K562 (cell line): Measurements from ENCODE around the gene HNRNPA2B1. TPM values are rescaled to one million over a fixed set of nuclear protein-coding genes. Genes with fewer than 3 reads are reported as not detected.

Experiments
- DLX4 ChIP-seq: fragments of 250-450 bp; sonication (Bioruptor Pico); IDR thresholded peaks from 2 replicates; pipeline ENCODE4 v1.6.1; 2021; ENCODE audit warnings: mild to moderate bottlenecking
- E2F3 ChIP-seq: fragments of 250-450 bp; sonication (Bioruptor Pico); IDR thresholded peaks from 2 replicates; pipeline ENCODE4 v1.4.0; 2020; ENCODE audit warnings: mild to moderate bottlenecking
- HDAC1 ChIP-seq, 2 experiments: fragments of 450-650 bp; IDR thresholded peaks; 2 replicates each; pipeline ENCODE4 v1.6.1; 2016 to 2017; ENCODE audit warnings: inconsistent platforms in 1 of 2, mild to moderate bottlenecking in 1 of 2, moderate library complexity in 1 of 2
- HNRNPH1 ChIP-seq: fragments of 200-400 bp; formaldehyde crosslinking; optimal IDR thresholded peaks from 2 replicates; pipeline ENCODE3; 2017; ENCODE audit warnings: low read depth, mild to moderate bottlenecking, low read length, moderate library complexity
- HNRNPK ChIP-seq: fragments of 200-400 bp; formaldehyde crosslinking; IDR thresholded peaks from one replicate; pipeline ENCODE4 v1.6.1; 2018; ENCODE audit warnings: mild to moderate bottlenecking, low read depth, low read length; ENCODE audit not compliant: poor library complexity, severe bottlenecking
- NFIX ChIP-seq: fragments of 250-450 bp; sonication (Bioruptor Pico); IDR thresholded peaks from 2 replicates; pipeline ENCODE4 v1.4.0; 2020; ENCODE audit warnings: low read depth, mild to moderate bottlenecking, moderate library complexity
- PHF8 ChIP-seq: fragments of 200-600 bp; sonication (generic); IDR thresholded peaks from 2 replicates; pipeline ENCODE4 v1.6.1; 2012; ENCODE audit warnings: mixed run types, mild to moderate bottlenecking, inconsistent platforms, low read length, moderate library complexity, borderline replicate concordance
- SMAD1 ChIP-seq: fragments of 150-350 bp; IDR thresholded peaks from 2 replicates; pipeline ENCODE4 v1.6.1; 2014; ENCODE audit warnings: low read length, low read depth; ENCODE audit not compliant: partially characterized antibody
- ZNF217 ChIP-seq: sonication (generic); formaldehyde crosslinking; IDR thresholded peaks from 2 replicates; pipeline ENCODE4 v1.8.0; 2022; ENCODE audit warnings: mild to moderate bottlenecking, missing genetic modification reagents
- ZNF311 ChIP-seq: fragments of 250-450 bp; sonication (Bioruptor Pico); IDR thresholded peaks from 2 replicates; pipeline ENCODE4 v1.4.0; 2020; ENCODE audit warnings: mild to moderate bottlenecking, moderate library complexity
- ZNF318 ChIP-seq, 2 experiments: fragments of 450-650 bp; IDR thresholded peaks; 2 replicates each; pipeline ENCODE4 v1.6.1; 2016; ENCODE audit warnings: mild to moderate bottlenecking in 2 of 2, borderline replicate concordance in 1 of 2, low read depth in 1 of 2, moderate library complexity in 1 of 2
- ZNF695 ChIP-seq: fragments of 450-650 bp; formaldehyde crosslinking; IDR thresholded peaks from 2 replicates; pipeline ENCODE4 v1.4.0; 2020; ENCODE audit warnings: mild to moderate bottlenecking, moderate library complexity
- ZNF79 ChIP-seq: fragments of 250-450 bp; sonication (Bioruptor Pico); IDR thresholded peaks from 2 replicates; pipeline ENCODE4 v1.4.0; 2020; ENCODE audit warnings: low read depth, mild to moderate bottlenecking, moderate library complexity
- polyA plus RNA-seq, 8 experiments: library from polyadenylated mRNA; depleted of rRNA in 4 of 8; stranded (reverse) in 5 of 8; unstranded in 3 of 8; fragments of >200 nt; fragmentation: Nextera tagmentation in 2 of 8; fragmentation: Illumina TruSeq in 1 of 8; extraction: Ambion mirVana in 2 of 8; extraction: Trizol in 1 of 8; gene quantifications; 2 replicates each; pipeline versions ENCODE4 v1.2.1 to v1.2.3, GENCODE V29; 2011 to 2014; ENCODE audit warnings: inconsistent platforms in 1 of 8, missing spikeins in 1 of 8
- total RNA-seq, 7 experiments: library from RNA; depleted of rRNA in 6 of 7; stranded (reverse); fragments of >200 nt in 6 of 7; fragmentation: Illumina TruSeq in 2 of 7; extraction: Trizol in 2 of 7; gene quantifications; 2 replicates each; pipeline versions ENCODE4 v1.2.1 to v1.2.3, GENCODE V29; 2011 to 2021; ENCODE audit warnings: low replicate concordance in 1 of 7
- TF ChIP-seq, protein P1 (sequence below): IDR thresholded peaks from 2 replicates; pipeline ENCODE4 v1.6.1; 2011; ENCODE audit warnings: borderline replicate concordance, low read depth, mild to moderate bottlenecking, moderate library complexity, low read length; ENCODE audit not compliant: insufficient read depth, poor library complexity, severe bottlenecking
- TF ChIP-seq, protein P2 (sequence below): sonication (generic); formaldehyde crosslinking; IDR thresholded peaks from 2 replicates; pipeline ENCODE4 v1.8.0; 2022; ENCODE audit warnings: mild to moderate bottlenecking, missing genetic modification reagents

Gene HNRNPA2B1
- total and polyA plus RNA-seq, 9 of the 15 experiments (the other 6 are each of a cell fraction or from before 2014, with no cell fraction given), result 630 to 1,989 (median 865) TPM

DNA sequence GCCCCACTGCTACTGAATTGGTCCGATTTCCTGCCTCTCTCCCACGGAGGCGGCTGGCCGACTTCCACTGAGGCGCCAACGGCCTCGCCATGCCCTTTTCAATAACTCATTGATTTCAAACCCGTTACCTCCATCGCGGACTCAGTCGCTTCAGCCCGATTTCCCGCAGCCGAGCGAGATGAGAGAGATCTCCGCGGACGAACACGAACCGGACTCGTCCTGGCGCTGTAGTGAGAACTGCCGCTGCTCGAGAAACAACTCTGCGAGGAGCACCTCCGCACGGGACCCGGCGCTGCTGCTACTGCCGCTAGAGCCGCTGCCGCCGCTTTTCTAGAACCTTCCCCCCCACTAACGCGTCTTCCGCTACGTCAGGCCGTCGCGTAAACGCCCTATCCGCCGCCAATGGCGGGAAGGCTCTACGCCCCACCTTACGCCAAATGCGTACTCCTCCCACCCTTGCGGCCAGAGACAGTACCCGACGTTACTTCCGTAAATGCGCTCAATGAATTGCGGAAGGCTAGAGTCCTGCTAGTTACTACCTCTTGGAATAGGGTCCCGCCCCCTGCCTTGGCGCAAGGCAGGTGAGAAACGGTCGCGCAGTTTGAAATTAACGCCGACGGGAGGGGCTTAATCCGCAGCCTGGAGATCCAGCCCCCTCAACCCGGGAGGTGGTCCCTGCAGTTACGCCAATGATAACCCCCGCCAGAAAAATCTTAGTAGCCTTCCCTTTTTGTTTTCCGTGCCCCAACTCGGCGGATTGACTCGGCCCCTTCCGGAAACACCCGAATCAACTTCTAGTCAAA lies at the start of gene HNRNPA2B1 (continued):
- TF ChIP-seq ZNF318 (IDR thresholded peaks at IDR 0.05; ENCODE audit: borderline replicate concordance in 1 of 2, low read depth in 1 of 2) (no peak), PHF8 (peak; percentile 88), HNRNPK (peak; percentile 100), DLX4 (CRISPR knock-in tag) (no peak), ZNF695 (CRISPR knock-in tag) (no peak), NFIX (no peak), ZNF217 (CRISPR knock-in tag) (no peak), SMAD1 (peak; percentile 98), HDAC1 (IDR thresholded peaks at IDR 0.05) (peak in 1 of 2 experiments; percentile 56; a peak in 2 of 4 replicates), E2F3 (CRISPR knock-in tag) (no peak), ZNF79 (CRISPR knock-in tag) (no peak), HNRNPH1 (peak; percentile 96), ZNF311 (CRISPR knock-in tag) (no peak)
- TF ChIP-seq, protein P1, sequence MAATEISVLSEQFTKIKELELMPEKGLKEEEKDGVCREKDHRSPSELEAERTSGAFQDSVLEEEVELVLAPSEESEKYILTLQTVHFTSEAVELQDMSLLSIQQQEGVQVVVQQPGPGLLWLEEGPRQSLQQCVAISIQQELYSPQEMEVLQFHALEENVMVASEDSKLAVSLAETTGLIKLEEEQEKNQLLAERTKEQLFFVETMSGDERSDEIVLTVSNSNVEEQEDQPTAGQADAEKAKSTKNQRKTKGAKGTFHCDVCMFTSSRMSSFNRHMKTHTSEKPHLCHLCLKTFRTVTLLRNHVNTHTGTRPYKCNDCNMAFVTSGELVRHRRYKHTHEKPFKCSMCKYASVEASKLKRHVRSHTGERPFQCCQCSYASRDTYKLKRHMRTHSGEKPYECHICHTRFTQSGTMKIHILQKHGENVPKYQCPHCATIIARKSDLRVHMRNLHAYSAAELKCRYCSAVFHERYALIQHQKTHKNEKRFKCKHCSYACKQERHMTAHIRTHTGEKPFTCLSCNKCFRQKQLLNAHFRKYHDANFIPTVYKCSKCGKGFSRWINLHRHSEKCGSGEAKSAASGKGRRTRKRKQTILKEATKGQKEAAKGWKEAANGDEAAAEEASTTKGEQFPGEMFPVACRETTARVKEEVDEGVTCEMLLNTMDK, result peak; percentile 42
- TF ChIP-seq, protein P2, sequence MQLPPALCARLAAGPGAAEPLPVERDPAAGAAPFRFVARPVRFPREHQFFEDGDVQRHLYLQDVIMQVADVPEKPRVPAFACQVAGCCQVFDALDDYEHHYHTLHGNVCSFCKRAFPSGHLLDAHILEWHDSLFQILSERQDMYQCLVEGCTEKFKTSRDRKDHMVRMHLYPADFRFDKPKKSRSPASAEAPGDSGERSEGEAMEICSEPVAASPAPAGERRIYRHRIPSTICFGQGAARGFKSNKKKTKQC (CRISPR knock-in tag), result peak; percentile 93
